IMR-90 (cell line): ENCODE measurements around the gene UBAC1. TPM values are rescaled to one million over a fixed set of nuclear protein-coding genes. Genes with fewer than 3 reads are reported as not detected.
A peak's percentile ranks its signal among the peaks of the same experiment; 100 is the strongest.

Experiments
- ATAC-seq: fragments of 200-7000 bp; cut with Tn5 transposase; 2 replicates; pipeline ENCODE4 v1.9.1; 2020; ENCODE audit warnings: low read depth, mild to moderate bottlenecking, moderate library complexity
- BruUV-seq: library from RNA; stranded (reverse); fragments of 400-500 nt; replicated peaks from 2 replicates; lab custom pipeline; 2021; lab: Mats Ljungman, UMichigan
- CTCF ChIA-PET: fragments of 300-600 bp; formaldehyde crosslinking; extraction: SDS; loops from one replicate; lab custom pipeline; 2021; ENCODE audit warnings: antibody characterized with exemption; lab: Yijun Ruan, JAX
- POLR2A ChIA-PET: fragments of 300-600 bp; sonication (Branson Sonifier 250); formaldehyde crosslinking; loops from one replicate; lab custom pipeline; 2022; ENCODE audit warnings: antibody characterized with exemption; ENCODE audit not compliant: unreplicated experiment; lab: Charles Lee
- DNase-seq: peaks from one replicate; pipeline ENCODE4 v3.0.0; 2013
- H2AFZ ChIP-seq: replicated peaks from 2 replicates; pipeline ENCODE3; 2013; ENCODE audit warnings: low read length, mild to moderate bottlenecking; ENCODE audit not compliant: poor library complexity
- H2AK5ac ChIP-seq: 2 replicates; pipeline ENCODE4 v1.6.1; 2013; ENCODE audit warnings: low read depth, low read length, inconsistent platforms
- H2AK9ac ChIP-seq: replicated peaks from 2 replicates; pipeline ENCODE3; 2013; ENCODE audit warnings: mild to moderate bottlenecking, low read depth, low read length, moderate library complexity; ENCODE audit not compliant: poor library complexity
- H2BK120ac ChIP-seq: 2 replicates; pipeline ENCODE4 v1.6.1; 2013; ENCODE audit warnings: low read depth, low read length, inconsistent platforms
- H2BK15ac ChIP-seq: 3 replicates; pipeline ENCODE4 v1.6.1; 2013; ENCODE audit warnings: low read depth, low read length, inconsistent platforms
- H2BK20ac ChIP-seq: 2 replicates; pipeline ENCODE4 v1.6.1; 2013; ENCODE audit warnings: low read depth, mild to moderate bottlenecking, inconsistent platforms, low read length, moderate library complexity
- H2BK5ac ChIP-seq: 2 replicates; pipeline ENCODE4 v1.6.1; 2013; ENCODE audit warnings: mild to moderate bottlenecking, low read depth, low read length, inconsistent platforms; ENCODE audit not compliant: poor library complexity, severe bottlenecking
- H3K14ac ChIP-seq: replicated peaks from 2 replicates; pipeline ENCODE4 v1.6.1; 2013; ENCODE audit warnings: low read depth, low read length, inconsistent platforms
- H3K18ac ChIP-seq: 2 replicates; pipeline ENCODE4 v1.6.1; 2013; ENCODE audit warnings: low read depth, low read length, control low read depth
- H3K23ac ChIP-seq: 2 replicates; pipeline ENCODE4 v1.6.1; 2013; ENCODE audit warnings: low read depth, low read length, inconsistent platforms
- H3K27ac ChIP-seq: 2 replicates; pipeline ENCODE4 v1.5.1; 2013; ENCODE audit warnings: mild to moderate bottlenecking, control low read depth, low read length; ENCODE audit not compliant: insufficient read depth
- H3K27me3 ChIP-seq: 2 replicates; pipeline ENCODE4 v1.6.1; 2013; ENCODE audit warnings: low read length; ENCODE audit not compliant: control insufficient read depth, insufficient read depth
- H3K36me3 ChIP-seq: 2 replicates; pipeline ENCODE4 v1.6.1; 2013; ENCODE audit warnings: low read length, mixed read lengths; ENCODE audit not compliant: control insufficient read depth, insufficient read depth
- H3K4ac ChIP-seq: 2 replicates; pipeline ENCODE4 v1.6.1; 2013; ENCODE audit warnings: low read depth, low read length, inconsistent platforms
- H3K4me1 ChIP-seq: 2 replicates; pipeline ENCODE4 v1.6.1; 2013; ENCODE audit warnings: low read length, mixed read lengths; ENCODE audit not compliant: control insufficient read depth, insufficient read depth
- H3K4me2 ChIP-seq: 2 replicates; pipeline ENCODE4 v1.6.1; 2013; ENCODE audit warnings: low read depth, mild to moderate bottlenecking, control low read depth, low read length, moderate library complexity
- H3K4me3 ChIP-seq: 2 replicates; pipeline ENCODE4 v1.5.1; 2013; ENCODE audit warnings: low read depth, mild to moderate bottlenecking, control low read depth, low read length, moderate library complexity; ENCODE audit not compliant: insufficient read depth
- H3K56ac ChIP-seq: 2 replicates; pipeline ENCODE4 v1.6.1; 2013; ENCODE audit warnings: low read length, inconsistent platforms; ENCODE audit not compliant: insufficient read depth; ENCODE audit errors: extremely low read depth
- H3K79me1 ChIP-seq, 2 experiments: 2 replicates each; pipeline ENCODE4 v1.6.1; 2013; ENCODE audit warnings: low read length in 2 of 2, inconsistent platforms in 1 of 2, low read depth in 1 of 2
- H3K9ac ChIP-seq: 2 replicates; pipeline ENCODE4 v1.6.1; 2013; ENCODE audit warnings: low read depth, low read length, control low read depth
- H3K9me1 ChIP-seq: 2 replicates; pipeline ENCODE4 v1.6.1; 2013; ENCODE audit warnings: low read length, inconsistent platforms; ENCODE audit not compliant: insufficient read depth
- H3K9me3 ChIP-seq: 2 replicates; pipeline ENCODE4 v1.6.1; 2013; ENCODE audit warnings: low read length; ENCODE audit not compliant: control insufficient read depth, insufficient read depth
- H4K20me1 ChIP-seq: 2 replicates; pipeline ENCODE4 v1.6.1; 2013; ENCODE audit warnings: low read length, inconsistent platforms; ENCODE audit not compliant: insufficient read depth
- H4K5ac ChIP-seq: 2 replicates; pipeline ENCODE4 v1.6.1; 2013; ENCODE audit warnings: mild to moderate bottlenecking, low read depth, low read length, control low read depth
- H4K8ac ChIP-seq, 2 experiments: 2 replicates each; pipeline ENCODE4 v1.6.1; 2013; ENCODE audit warnings: low read depth in 2 of 2, low read length in 2 of 2, control low read depth in 1 of 2, inconsistent platforms in 1 of 2
- H4K91ac ChIP-seq: 2 replicates; pipeline ENCODE4 v1.6.1; 2013; ENCODE audit warnings: low read depth, low read length, inconsistent platforms; ENCODE audit not compliant: insufficient read depth
- BHLHE40 ChIP-seq: fragments of 150-350 bp; IDR thresholded peaks from 2 replicates; pipeline ENCODE4 v1.6.1; 2016; ENCODE audit warnings: mild to moderate bottlenecking, low read depth, low read length
- CEBPB ChIP-seq: IDR thresholded peaks from 2 replicates; pipeline ENCODE4 v1.6.1; 2012; ENCODE audit warnings: low read depth, low read length, improper control_type of control experiment
- CTCF ChIP-seq: conservative IDR thresholded peaks from 2 replicates; pipeline ENCODE4 v1.5.1; 2012; ENCODE audit warnings: mild to moderate bottlenecking, low read depth, low read length, improper control_type of control experiment
- FOS ChIP-seq: fragments of 150-350 bp; IDR thresholded peaks from 2 replicates; pipeline ENCODE4 v1.6.1; 2016; ENCODE audit warnings: low read depth, low read length
- MAFK ChIP-seq: IDR thresholded peaks from 2 replicates; pipeline ENCODE4 v1.6.1; 2012; ENCODE audit warnings: low read depth, low read length, improper control_type of control experiment
- MXI1 ChIP-seq: IDR thresholded peaks from 2 replicates; pipeline ENCODE4 v1.6.1; 2012; ENCODE audit warnings: low read depth, mild to moderate bottlenecking, low read length, moderate library complexity, borderline replicate concordance
- NFE2L2 ChIP-seq: fragments of 150-350 bp; IDR thresholded peaks from 2 replicates; pipeline ENCODE4 v1.6.1; 2016; ENCODE audit warnings: low read depth, mild to moderate bottlenecking, low read length
- POLR2A ChIP-seq: IDR thresholded peaks from 2 replicates; pipeline ENCODE4 v1.6.1; 2012; ENCODE audit warnings: mild to moderate bottlenecking, low read depth, low read length
- RAD21 ChIP-seq: IDR thresholded peaks from 2 replicates; pipeline ENCODE4 v1.6.1; 2012; ENCODE audit warnings: low read length, improper control_type of control experiment
- RCOR1 ChIP-seq: IDR thresholded peaks from 2 replicates; pipeline ENCODE4 v1.6.1; 2012; ENCODE audit warnings: mild to moderate bottlenecking, low read length, improper control_type of control experiment; ENCODE audit not compliant: insufficient replicate concordance
- RFX5 ChIP-seq: IDR thresholded peaks from 2 replicates; pipeline ENCODE4 v1.8.0; 2012; ENCODE audit warnings: low read depth, mild to moderate bottlenecking, low read length, moderate library complexity
- USF2 ChIP-seq: fragments of 150-350 bp; IDR thresholded peaks from 2 replicates; pipeline ENCODE4 v1.6.1; 2017; ENCODE audit warnings: mild to moderate bottlenecking, antibody characterized with exemption, low read length, low read depth
- WGBS, 2 experiments: methylation state at CpG; one replicate each; pipeline versions ENCODE4 v1.1.5 to v1.1.7; 2013; ENCODE audit warnings: missing lambda C conversion rate in 2 of 2; ENCODE audit not compliant: insufficient read length in 1 of 2; ENCODE audit errors: extremely low coverage in 2 of 2; 5-methylcytosine and 5-hydroxymethylcytosine counted together
- dilution Hi-C: fragments of 300-500 bp; cut with HindIII; formaldehyde crosslinking; loops from one replicate; pipeline ENCODE4 v1.14.3; 2018; ENCODE audit warnings: low sequenced_read_pairs; ENCODE audit not compliant: unreplicated experiment
- in situ Hi-C: fragments of 300-500 bp; cut with MboI; formaldehyde crosslinking; loops from 3 replicates; pipeline ENCODE4 v1.14.3; 2019; ENCODE audit warnings: low sequenced_read_pairs, inconsistent platforms, mixed read lengths
- intact Hi-C: fragments of 100-400 bp; cut with micrococcal nuclease; formaldehyde crosslinking; loops from 2 replicates; pipeline ENCODE4 v1.10.0; 2022
- polyA plus RNA-seq, 3 experiments: library from polyadenylated mRNA; depleted of rRNA; stranded (reverse); fragments of >200 nt; gene quantifications; 2 replicates each; pipeline ENCODE4 v1.2.3, GENCODE V29; 2012; ENCODE audit warnings: low replicate concordance in 1 of 3
- total RNA-seq: library from RNA; depleted of rRNA; stranded (reverse); fragments of >200 nt; gene quantifications from 2 replicates; pipeline ENCODE4 v1.2.3, GENCODE V29; 2012

The UBAC1 gene
- total and polyA plus RNA-seq, 2 of the 4 experiments (the other 2 are of a cell fraction) = 25.3 to 33.9 TPM

- TF ChIP-seq BHLHE40 = no peak
Measured at GRCh38 chr9:135886147-135886981, 74.8 kb downstream of the UBAC1 start (continued).

- peak overlapping the region; percentile 22 for H3K27ac ChIP-seq
- DNase-seq = peak; percentile 60
- CTCF ChIA-PET = no interaction called here
- TF ChIP-seq RFX5 = no peak
- TF ChIP-seq CEBPB = no peak
- TF ChIP-seq MAFK = no peak
- TF ChIP-seq RAD21 = no peak
- TF ChIP-seq USF2 = no peak
- no peak for TF ChIP-seq NFE2L2
- TF ChIP-seq POLR2A = no peak
- TF ChIP-seq RCOR1 = no peak
- TF ChIP-seq MXI1 = no peak
- TF ChIP-seq FOS = no peak
- no peak for TF ChIP-seq CTCF
Measured at GRCh38 chr9:135885100-135885853, 75.9 kb downstream of the UBAC1 start.

More at GRCh38 chr9:135885100-135885853, 75.9 kb downstream of the UBAC1 start:
- peak; percentile 66 for ATAC-seq
- peak overlapping the region; percentile 65 for H2AK5ac ChIP-seq
- no peak overlapping the region for H2BK20ac ChIP-seq
- peaks cover 60% of the 10 kb centered on the region for H3K9me1 ChIP-seq
- H2BK5ac ChIP-seq = peak overlapping the region; percentile 60
- H3K23ac ChIP-seq = peak overlapping the region; percentile 17; the same call in 1 of the 2 replicates
- peak overlapping the region; percentile 58; the same call in 1 of the 2 replicates for H3K18ac ChIP-seq
- no peaks in the 10 kb centered on the region for H3K9me3 ChIP-seq
- H3K56ac ChIP-seq = no peak overlapping the region
- no peak overlapping the region for H2AFZ ChIP-seq
- peak overlapping the region; percentile 82 for H2AK9ac ChIP-seq
- H3K79me1 ChIP-seq = peaks cover 30 to 99% of the 10 kb centered on the region in 2 experiments; a peak in 3 of 4 replicates
- in situ Hi-C loops = no loop called here
- dilution Hi-C loops = no loop called here
- peak overlapping the region; percentile 25 for H3K4me2 ChIP-seq
- POLR2A ChIA-PET = no interaction called here
- H4K91ac ChIP-seq = peak overlapping the region; percentile 36; the same call in 1 of the 2 replicates
- no peaks in the 10 kb centered on the region for H3K27me3 ChIP-seq
- intact Hi-C loops = no loop called here
- no peak overlapping the region for H4K5ac ChIP-seq
- H3K9ac ChIP-seq = no peak overlapping the region
- H3K36me3 ChIP-seq = peaks cover 4% of the 10 kb centered on the region
- peak overlapping the region; percentile 55; the same call in 1 of the 2 replicates for H3K14ac ChIP-seq
- H4K20me1 ChIP-seq = peaks cover 91% of the 10 kb centered on the region
- H3K4me3 ChIP-seq = no peak overlapping the region
- peaks cover 30% of the 10 kb centered on the region for H3K4me1 ChIP-seq
- no TSS peak for BruUV-seq
- H2BK15ac ChIP-seq = no peak overlapping the region; the same call in 2 of the 3 replicates
- 86% methylated on average over 1 of the region's 7 CpGs; no CpG with 5 or more reads in 1 of the 2 experiments for WGBS, 2 experiments
- H2BK120ac ChIP-seq = peak overlapping the region; percentile 53; the same call in 1 of the 2 replicates
- H4K8ac ChIP-seq = peak overlapping the region in 1 of 2 experiments; percentile 20; a peak in 1 of 4 replicates
- peak overlapping the region; percentile 56 for H3K4ac ChIP-seq
